ENCODE measurements around the gene GRIK4.

GRIK4 gene

DNA sequence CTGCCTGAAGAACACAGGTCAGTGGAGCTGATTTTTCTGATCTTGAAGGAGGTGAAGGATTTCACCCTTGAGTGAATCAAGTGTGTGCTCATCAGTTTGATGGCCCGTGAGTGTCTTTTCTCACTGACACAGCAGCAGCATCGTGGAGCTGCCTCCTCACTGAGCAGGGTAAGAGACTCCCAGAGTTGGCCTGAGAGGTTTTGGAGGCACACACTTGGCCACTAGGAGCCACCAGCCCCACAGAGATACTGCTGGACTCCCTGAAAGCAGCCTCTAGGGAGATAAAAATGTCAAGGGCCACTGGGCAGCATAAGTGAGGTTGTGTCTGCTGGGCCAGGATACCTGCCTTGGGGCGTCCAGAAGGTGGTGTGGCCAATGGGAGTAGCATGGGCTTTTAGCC is 245.4 kb downstream of the GRIK4 start:
- TF ChIP-seq SIN3A (IDR thresholded peaks at IDR 0.05; ENCODE audit: borderline replicate concordance, insufficient read depth, low read length) = no peak
- TF ChIP-seq, protein P1, sequence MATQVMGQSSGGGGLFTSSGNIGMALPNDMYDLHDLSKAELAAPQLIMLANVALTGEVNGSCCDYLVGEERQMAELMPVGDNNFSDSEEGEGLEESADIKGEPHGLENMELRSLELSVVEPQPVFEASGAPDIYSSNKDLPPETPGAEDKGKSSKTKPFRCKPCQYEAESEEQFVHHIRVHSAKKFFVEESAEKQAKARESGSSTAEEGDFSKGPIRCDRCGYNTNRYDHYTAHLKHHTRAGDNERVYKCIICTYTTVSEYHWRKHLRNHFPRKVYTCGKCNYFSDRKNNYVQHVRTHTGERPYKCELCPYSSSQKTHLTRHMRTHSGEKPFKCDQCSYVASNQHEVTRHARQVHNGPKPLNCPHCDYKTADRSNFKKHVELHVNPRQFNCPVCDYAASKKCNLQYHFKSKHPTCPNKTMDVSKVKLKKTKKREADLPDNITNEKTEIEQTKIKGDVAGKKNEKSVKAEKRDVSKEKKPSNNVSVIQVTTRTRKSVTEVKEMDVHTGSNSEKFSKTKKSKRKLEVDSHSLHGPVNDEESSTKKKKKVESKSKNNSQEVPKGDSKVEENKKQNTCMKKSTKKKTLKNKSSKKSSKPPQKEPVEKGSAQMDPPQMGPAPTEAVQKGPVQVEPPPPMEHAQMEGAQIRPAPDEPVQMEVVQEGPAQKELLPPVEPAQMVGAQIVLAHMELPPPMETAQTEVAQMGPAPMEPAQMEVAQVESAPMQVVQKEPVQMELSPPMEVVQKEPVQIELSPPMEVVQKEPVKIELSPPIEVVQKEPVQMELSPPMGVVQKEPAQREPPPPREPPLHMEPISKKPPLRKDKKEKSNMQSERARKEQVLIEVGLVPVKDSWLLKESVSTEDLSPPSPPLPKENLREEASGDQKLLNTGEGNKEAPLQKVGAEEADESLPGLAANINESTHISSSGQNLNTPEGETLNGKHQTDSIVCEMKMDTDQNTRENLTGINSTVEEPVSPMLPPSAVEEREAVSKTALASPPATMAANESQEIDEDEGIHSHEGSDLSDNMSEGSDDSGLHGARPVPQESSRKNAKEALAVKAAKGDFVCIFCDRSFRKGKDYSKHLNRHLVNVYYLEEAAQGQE (IDR thresholded peaks at IDR 0.05; ENCODE audit: insufficient read depth in 1 of 2, low read depth in 2 of 2, low read length in 2 of 2) = no peak
- no peak for TF ChIP-seq FOXP2 (optimal IDR thresholded peaks at IDR 0.05; ENCODE audit: borderline replicate concordance, extremely low read depth, extremely low read length, insufficient read depth)
- no peak for TF ChIP-seq POLR2AphosphoS5 (IDR thresholded peaks at IDR 0.05; ENCODE audit: low read depth, low read length)
- TF ChIP-seq TAF1 (IDR thresholded peaks at IDR 0.05; ENCODE audit: borderline replicate concordance, insufficient read depth, low read length) = no peak

DNA sequence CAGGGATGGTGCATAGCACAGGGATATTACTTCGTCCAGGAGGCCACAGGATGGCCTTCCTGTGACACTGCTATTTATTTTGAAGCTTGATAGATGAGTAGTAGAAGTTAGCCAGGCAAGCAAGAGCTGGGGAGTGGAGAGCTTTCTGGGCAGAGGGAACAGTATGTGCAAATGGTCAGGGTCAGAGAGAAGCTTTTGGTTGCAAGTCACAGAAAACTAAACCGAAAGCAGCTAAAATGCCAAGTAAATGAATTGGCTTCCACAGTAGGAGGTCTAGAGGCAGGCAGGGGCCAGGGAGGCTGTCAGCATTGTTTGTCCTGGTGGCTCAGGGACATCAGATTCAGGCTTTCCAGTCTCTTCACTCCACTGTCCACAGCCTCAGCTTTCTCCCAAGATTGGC is 247.5 kb downstream of the GRIK4 start:
- TF ChIP-seq POLR2AphosphoS5 (IDR thresholded peaks at IDR 0.05; ENCODE audit: low read depth, low read length) (no peak), TAF1 (IDR thresholded peaks at IDR 0.05; ENCODE audit: borderline replicate concordance, insufficient read depth, low read length) (no peak), FOXP2 (optimal IDR thresholded peaks at IDR 0.05; ENCODE audit: borderline replicate concordance, extremely low read depth, extremely low read length, insufficient read depth) (no peak)
- TF ChIP-seq, protein P1 (IDR thresholded peaks at IDR 0.05; ENCODE audit: insufficient read depth in 1 of 2, low read depth in 2 of 2, low read length in 2 of 2) = no peak

DNA sequence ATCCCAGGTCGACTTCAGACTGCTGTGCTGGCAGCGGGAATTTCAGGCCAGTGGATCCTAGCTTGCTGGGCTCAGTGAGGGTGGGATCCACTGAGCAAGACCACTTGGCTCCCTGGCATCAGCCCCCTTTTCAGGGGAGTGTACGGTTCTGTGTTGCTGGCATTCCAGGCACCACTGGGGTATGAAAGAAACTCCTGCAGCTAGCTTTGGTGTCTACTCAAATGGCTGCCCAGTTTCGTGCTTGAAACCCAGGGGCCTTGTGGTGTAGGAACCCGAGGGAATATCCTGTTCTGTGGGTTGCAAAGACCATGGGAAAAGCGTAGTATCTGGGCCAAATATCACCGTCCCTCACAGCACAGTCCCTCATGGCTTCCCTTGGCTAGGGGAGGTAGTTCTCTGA is 254.8 kb downstream of the GRIK4 start:
- TF ChIP-seq FOXP2 (optimal IDR thresholded peaks at IDR 0.05; ENCODE audit: borderline replicate concordance, extremely low read depth, extremely low read length, insufficient read depth) = no peak
- no peak for TF ChIP-seq TAF1 (IDR thresholded peaks at IDR 0.05; ENCODE audit: borderline replicate concordance, insufficient read depth, low read length)
- TF ChIP-seq, protein P1 (IDR thresholded peaks at IDR 0.05; ENCODE audit: insufficient read depth in 1 of 2, low read depth in 2 of 2, low read length in 2 of 2) = no peak
- no peak for TF ChIP-seq SIN3A (IDR thresholded peaks at IDR 0.05; ENCODE audit: borderline replicate concordance, insufficient read depth, low read length)
- no peak for TF ChIP-seq POLR2AphosphoS5 (IDR thresholded peaks at IDR 0.05; ENCODE audit: low read depth, low read length)

DNA sequence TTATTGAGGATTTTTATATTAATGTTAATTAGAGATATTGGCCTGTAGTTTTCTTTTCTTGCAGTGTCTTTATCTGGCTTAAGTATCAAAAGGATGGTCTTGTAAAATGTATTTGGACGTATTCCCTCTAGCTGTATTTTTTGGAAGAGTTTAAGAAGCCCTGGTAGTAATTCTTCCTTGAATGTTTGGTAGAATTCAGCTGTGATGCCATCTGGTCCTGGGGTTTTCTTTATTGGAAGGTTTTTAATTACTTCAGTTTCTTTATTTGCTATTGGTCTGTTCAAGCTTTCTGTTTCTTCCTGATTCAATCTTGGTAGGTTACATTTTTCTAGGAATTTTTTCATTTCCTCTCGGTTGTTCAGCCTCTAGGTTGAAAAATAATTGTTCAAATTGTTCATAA is 257.4 kb downstream of the GRIK4 start:
- no peak for TF ChIP-seq FOXP2 (optimal IDR thresholded peaks at IDR 0.05; ENCODE audit: borderline replicate concordance, extremely low read depth, extremely low read length, insufficient read depth)
- no peak for TF ChIP-seq POLR2AphosphoS5 (IDR thresholded peaks at IDR 0.05; ENCODE audit: low read depth, low read length)
- TF ChIP-seq, protein P1 (IDR thresholded peaks at IDR 0.05; ENCODE audit: insufficient read depth in 1 of 2, low read depth in 2 of 2, low read length in 2 of 2) = no peak
- no peak for TF ChIP-seq SIN3A (IDR thresholded peaks at IDR 0.05; ENCODE audit: borderline replicate concordance, insufficient read depth, low read length)
- TF ChIP-seq TAF1 (IDR thresholded peaks at IDR 0.05; ENCODE audit: borderline replicate concordance, insufficient read depth, low read length) = no peak

DNA sequence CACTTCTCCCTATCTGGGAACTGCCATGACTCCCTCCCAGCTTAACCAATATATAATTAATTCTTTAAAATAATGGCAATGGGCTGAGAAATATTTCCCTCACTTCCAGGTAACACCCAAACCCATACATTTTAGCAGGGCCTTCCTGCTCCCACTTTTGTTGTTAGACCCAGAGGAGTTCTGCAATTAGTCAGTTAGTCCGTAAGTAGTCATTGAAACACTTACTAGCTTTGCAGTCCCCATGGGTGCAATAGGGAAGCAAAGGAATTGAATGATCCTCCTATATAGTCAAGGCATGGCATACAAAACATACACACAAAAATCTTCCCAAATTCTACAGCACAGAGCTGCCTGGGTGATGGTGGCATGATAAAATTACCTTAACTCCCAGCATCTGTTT is 258.4 kb downstream of the GRIK4 start:
- no peak for TF ChIP-seq SIN3A (IDR thresholded peaks at IDR 0.05; ENCODE audit: borderline replicate concordance, insufficient read depth, low read length)
- no peak for TF ChIP-seq POLR2AphosphoS5 (IDR thresholded peaks at IDR 0.05; ENCODE audit: low read depth, low read length)
- TF ChIP-seq, protein P1 (IDR thresholded peaks at IDR 0.05; ENCODE audit: insufficient read depth in 1 of 2, low read depth in 2 of 2, low read length in 2 of 2) = no peak
- TF ChIP-seq TAF1 (IDR thresholded peaks at IDR 0.05; ENCODE audit: borderline replicate concordance, insufficient read depth, low read length) = no peak
- no peak for TF ChIP-seq FOXP2 (optimal IDR thresholded peaks at IDR 0.05; ENCODE audit: borderline replicate concordance, extremely low read depth, extremely low read length, insufficient read depth)

Measured in PFSK-1 (cell line).